ENCODE results near the gene MIOX.

GRCh38 chr22:50477923-50478322 is 8.7 kb upstream of the MIOX start:
- TF ChIP-seq CTCF (IDR thresholded peaks at IDR 0.05; ENCODE audit: extremely low read depth in 1 of 2, insufficient read depth in 1 of 2, low read depth in 1 of 2, low read length in 2 of 2) (no peak), EZH2 (IDR thresholded peaks at IDR 0.05; ENCODE audit: borderline replicate concordance, low read depth, low read length, severe bottlenecking) (no peak), POLR2AphosphoS5 (IDR thresholded peaks at IDR 0.05; ENCODE audit: insufficient read depth, low read depth, low read length) (no peak), POLR2A (IDR thresholded peaks at IDR 0.05; ENCODE audit: low read depth, low read length) (no peak)
